ENCODE results near the gene GMNN.

Gene GMNN

DNA sequence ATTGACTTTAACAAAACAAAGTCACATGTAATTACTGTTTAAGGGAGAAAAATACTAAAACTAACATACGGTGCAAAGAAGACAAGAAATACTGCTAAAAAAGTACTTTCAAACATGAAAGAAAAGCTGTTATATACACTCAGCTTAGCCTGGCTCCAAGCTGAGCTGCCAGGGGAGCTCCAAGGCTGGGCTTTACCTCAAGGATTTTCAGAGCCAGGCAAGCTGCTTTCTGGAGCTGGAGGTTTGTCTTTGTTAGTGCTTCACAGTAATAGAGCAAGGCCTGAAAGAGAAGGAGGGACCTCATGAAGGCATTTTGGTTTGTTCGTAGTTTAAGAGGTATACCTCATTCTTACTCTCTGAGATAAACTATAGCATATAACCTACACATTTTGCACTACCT lies 43.6 kb downstream of the GMNN start:
- DNase-seq = no peak

- DNase-seq = no peak
Observed at GRCh38 chr6:24821860-24822444, 47.2 kb downstream of the GMNN start.

DNA sequence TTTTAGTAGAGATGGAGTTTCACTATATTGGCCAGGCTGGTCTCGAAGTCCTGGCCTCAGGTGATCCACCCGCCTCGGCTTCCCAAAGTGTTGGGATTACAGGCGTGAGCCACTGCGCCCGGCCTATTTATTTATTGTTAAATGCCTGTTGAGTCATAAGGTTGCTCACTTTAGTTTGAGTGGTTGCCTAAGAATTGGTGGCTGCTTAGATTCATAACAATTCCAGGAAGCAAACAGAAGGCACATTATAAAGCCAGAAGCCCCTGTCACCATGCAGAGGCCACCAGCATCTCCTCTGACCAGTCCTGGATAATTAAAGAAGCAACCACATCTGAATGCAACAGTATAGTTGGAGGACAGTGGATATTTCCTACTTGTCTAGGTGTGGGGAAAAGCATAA lies 48.0 kb downstream of the GMNN start:
- DNase-seq = no peak

GRCh38 chr6:24823185-24823584 lies 48.4 kb downstream of the GMNN start:
- no peak for DNase-seq

DNA sequence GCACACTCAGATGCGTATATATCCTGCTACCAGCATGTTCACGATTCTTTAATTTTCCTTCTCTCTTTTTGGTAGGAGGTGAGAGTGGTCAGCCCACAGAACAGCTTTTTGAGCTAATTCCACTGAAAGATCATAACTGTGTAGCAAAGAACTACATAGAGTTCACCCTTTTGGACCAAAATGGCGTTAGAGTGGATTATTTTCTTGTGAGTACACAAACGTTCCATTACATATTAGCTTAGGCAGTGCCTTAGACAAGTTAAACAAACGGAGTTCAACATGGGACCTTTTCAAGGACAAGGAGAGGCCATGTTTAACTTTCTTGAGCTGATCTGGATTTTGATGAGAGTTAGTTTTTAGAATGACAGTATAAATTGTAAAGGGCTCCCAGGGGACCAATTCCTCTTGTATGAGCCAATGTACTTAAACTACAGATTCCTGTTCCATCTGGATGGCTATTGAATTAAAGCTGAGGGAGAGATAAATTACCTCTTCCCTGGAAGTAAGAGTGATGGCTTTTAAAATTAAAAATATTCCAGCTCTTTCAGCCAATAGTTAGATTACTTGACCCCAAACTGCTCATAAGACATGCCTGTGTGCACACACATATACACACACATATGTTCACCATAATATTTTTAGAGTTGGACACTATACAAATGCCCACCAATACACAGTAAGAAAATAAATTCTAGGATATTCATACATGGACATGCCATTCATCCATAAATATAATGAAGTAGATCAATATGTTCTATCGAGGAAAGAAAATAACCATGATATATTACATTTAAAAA lies 49.6 kb downstream of the GMNN start:
- no peak for DNase-seq

DNA sequence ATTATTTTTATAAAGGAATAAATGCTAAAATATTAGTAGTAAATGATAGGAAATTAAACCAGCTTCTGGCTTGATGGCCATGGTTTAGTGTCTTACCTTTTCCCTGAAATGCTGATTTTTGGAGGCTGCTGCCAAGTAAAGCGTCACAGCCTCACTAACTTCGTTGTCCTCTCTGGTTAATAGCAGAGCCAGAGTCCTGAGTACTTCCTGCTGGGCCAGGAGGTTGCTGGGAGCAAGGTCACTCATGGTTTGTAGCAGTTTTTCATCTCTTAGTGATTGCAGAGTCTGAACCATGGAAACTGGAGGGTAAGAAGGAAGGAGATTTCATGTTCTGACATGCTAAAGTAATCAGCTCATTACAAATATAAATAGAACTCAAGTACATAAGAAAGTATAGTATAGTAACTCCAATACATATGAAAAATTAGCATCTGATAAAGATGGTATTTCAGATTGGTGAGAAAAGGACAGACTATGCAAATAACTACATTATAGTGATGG lies 50.4 kb downstream of the GMNN start:
- no peak for DNase-seq

DNA sequence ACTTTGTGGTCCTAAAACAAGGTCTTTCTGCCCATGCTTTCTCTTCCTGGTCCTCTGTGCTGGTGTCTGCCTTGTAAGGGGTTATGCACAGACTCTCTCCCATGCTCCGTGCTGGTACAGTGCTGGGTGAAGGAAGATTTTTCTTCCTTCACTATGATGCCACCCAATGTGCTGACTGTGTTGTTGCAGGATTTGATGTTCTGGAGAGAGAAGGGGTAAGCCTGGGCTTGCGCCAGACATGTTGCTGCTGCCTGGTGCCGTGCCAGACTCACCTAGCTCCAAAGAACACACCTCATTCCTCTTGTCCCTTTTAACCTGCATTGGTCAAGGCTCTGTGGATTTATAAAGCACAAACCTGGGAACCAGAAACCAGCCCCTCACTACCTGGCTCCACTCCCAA lies 52.4 kb downstream of the GMNN start:
- DNase-seq = no peak

GRCh38 chr6:24827970-24828369 lies 53.2 kb downstream of the GMNN start:
- no peak for DNase-seq

DNA sequence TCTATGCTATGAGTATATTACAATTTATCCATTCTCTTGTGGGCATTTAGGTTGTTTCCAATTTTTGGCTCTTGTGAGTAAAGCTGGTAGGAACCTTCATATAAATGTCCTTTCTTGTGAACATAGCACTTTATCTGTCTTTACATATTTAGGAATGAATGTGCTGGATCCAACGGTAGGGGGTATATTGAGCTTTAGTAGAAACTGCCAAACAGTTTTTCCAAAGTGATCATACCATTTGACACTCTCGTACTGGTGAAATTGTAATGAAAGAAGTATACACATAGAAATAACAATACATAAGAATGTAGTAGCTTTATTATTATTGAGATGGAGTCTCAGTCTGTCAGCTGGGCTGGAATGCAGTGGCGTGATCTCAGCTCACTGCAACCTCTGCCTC lies 54.9 kb downstream of the GMNN start:
- no peak for DNase-seq

- DNase-seq = no peak
Observed at GRCh38 chr6:24831771-24832716, 57.3 kb downstream of the GMNN start.

- DNase-seq = no peak
Observed at GRCh38 chr6:24832794-24833193, 58.1 kb downstream of the GMNN start.

DNA sequence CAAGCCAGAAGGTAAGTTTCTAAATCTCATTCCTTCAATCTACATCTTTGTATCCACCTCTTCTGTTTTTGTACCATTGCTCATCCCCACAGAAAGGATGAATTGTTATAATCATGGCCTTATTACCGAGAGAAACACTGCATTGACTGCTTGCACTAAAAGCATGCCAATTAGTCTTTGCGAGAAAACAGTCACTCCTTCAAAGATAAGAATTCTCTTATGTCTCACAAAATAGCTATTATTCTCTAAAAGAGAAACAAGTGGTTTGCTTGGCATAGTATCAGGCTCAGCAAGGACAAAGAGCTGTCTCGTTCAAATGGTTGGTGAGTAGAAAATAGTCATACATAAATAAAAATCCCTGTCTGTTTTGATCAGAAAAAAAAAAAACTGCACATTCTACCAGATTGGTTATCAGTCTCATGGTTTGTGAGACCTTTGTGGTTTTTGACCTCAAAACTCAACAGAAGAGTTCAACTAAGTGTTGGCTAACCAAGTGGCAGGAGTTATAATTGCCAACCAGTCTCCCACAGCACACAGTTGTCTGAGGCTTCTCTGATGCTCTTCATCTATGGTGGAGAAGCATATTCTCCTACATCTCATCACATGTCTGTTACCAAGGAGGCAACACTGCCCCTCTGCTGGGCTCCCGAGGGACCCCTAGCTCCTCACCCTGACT lies 59.1 kb downstream of the GMNN start:
- DNase-seq = no peak
